Right lobe of liver (tissue), 4 donors: ENCODE data around the gene CIRBP.

ENCODE experiments used
- POLR2A ChIP-seq: fragments of 450-650 bp; IDR thresholded peaks from one replicate; pipeline ENCODE4 v1.6.1; 2017; ENCODE audit warnings: antibody characterized with exemption, mild to moderate bottlenecking
- TF ChIP-seq, protein P1 (sequence below), 4 donors: fragments of 200-600 bp in 3 of 4; fragments of 450-650 bp in 1 of 4; IDR thresholded peaks; one replicate each; pipeline versions ENCODE4 v1.5.1 to v1.8.0; 2016 to 2022; ENCODE audit warnings: antibody characterized with exemption in 4 of 4, mild to moderate bottlenecking in 2 of 4
- donor health status: DM: no; HTN: no; CAD: no.
- donor health status: DM: no; HTN: no; CAD: no.
- donor health status: DM: no; HTN: yes; CAD: no.

DNA sequence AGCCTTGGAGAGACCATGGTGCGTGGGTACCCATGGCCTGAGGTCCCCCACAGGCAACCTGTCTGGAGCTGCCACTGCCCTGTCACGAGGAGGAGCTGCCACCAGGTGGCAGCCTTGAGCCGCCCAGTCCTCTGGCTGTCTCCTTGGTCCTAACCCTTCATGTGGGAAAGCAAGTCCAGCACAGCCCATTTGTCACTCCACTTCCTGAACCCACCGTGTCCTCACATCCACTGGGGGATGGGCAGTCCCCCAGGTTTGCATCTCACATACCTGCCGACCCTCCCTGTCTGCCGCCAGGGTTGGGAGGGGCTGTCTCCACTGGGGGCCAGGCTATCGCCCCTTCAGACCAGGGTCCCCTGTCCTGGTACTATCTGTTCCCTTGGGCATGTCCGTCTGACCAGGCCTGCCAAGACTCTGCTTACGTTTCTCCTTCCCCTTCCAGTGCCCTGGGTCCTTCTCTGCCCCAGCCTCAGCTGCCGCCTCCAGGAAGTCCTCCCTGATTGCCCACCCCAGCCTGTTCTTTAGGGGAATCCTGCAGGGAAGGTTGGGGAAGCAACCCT lies 10.7 kb downstream of the CIRBP start:
- TF ChIP-seq, protein P1, sequence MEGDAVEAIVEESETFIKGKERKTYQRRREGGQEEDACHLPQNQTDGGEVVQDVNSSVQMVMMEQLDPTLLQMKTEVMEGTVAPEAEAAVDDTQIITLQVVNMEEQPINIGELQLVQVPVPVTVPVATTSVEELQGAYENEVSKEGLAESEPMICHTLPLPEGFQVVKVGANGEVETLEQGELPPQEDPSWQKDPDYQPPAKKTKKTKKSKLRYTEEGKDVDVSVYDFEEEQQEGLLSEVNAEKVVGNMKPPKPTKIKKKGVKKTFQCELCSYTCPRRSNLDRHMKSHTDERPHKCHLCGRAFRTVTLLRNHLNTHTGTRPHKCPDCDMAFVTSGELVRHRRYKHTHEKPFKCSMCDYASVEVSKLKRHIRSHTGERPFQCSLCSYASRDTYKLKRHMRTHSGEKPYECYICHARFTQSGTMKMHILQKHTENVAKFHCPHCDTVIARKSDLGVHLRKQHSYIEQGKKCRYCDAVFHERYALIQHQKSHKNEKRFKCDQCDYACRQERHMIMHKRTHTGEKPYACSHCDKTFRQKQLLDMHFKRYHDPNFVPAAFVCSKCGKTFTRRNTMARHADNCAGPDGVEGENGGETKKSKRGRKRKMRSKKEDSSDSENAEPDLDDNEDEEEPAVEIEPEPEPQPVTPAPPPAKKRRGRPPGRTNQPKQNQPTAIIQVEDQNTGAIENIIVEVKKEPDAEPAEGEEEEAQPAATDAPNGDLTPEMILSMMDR (IDR thresholded peaks at IDR 0.05), result peak; percentile 85 to 98 (median 97)
- no peak for TF ChIP-seq POLR2A
